ENCODE measurements around the gene EIF5B.

- TF ChIP-seq CTCF (IDR thresholded peaks at IDR 0.05) (no peak), POLR2A (IDR thresholded peaks at IDR 0.05) (no peak), POLR2AphosphoS5 (IDR thresholded peaks at IDR 0.05) (no peak)
These were observed 58.5 kb downstream of the EIF5B start for GRCh38 chr2:99395589-99396130.

All from breast epithelium (tissue), 3 donors.